IMR-90 (cell line): Measurements from ENCODE around the gene ADAMTS12. TPM values are rescaled to one million over a fixed set of nuclear protein-coding genes. Genes with fewer than 3 reads are reported as not detected.

ENCODE experiments used
- ATAC-seq: fragments of 200-7000 bp; cut with Tn5 transposase; 2 replicates; pipeline ENCODE4 v1.9.1; 2020; ENCODE audit warnings: low read depth, mild to moderate bottlenecking, moderate library complexity
- BruUV-seq: library from RNA; stranded (reverse); fragments of 400-500 nt; replicated peaks from 2 replicates; lab custom pipeline; 2021; lab: Mats Ljungman, UMichigan
- CTCF ChIA-PET: fragments of 300-600 bp; formaldehyde crosslinking; extraction: SDS; loops from one replicate; lab custom pipeline; 2021; ENCODE audit warnings: antibody characterized with exemption; lab: Yijun Ruan, JAX
- POLR2A ChIA-PET: fragments of 300-600 bp; sonication (Branson Sonifier 250); formaldehyde crosslinking; loops from one replicate; lab custom pipeline; 2022; ENCODE audit warnings: antibody characterized with exemption; ENCODE audit not compliant: unreplicated experiment; lab: Charles Lee
- DNase-seq: peaks from one replicate; pipeline ENCODE4 v3.0.0; 2013
- H2AFZ ChIP-seq: replicated peaks from 2 replicates; pipeline ENCODE3; 2013; ENCODE audit warnings: low read length, mild to moderate bottlenecking; ENCODE audit not compliant: poor library complexity
- H2AK5ac ChIP-seq: 2 replicates; pipeline ENCODE4 v1.6.1; 2013; ENCODE audit warnings: low read depth, low read length, inconsistent platforms
- H2AK9ac ChIP-seq: replicated peaks from 2 replicates; pipeline ENCODE3; 2013; ENCODE audit warnings: mild to moderate bottlenecking, low read depth, low read length, moderate library complexity; ENCODE audit not compliant: poor library complexity
- H2BK120ac ChIP-seq: 2 replicates; pipeline ENCODE4 v1.6.1; 2013; ENCODE audit warnings: low read depth, low read length, inconsistent platforms
- H2BK15ac ChIP-seq: 3 replicates; pipeline ENCODE4 v1.6.1; 2013; ENCODE audit warnings: low read depth, low read length, inconsistent platforms
- H2BK20ac ChIP-seq: 2 replicates; pipeline ENCODE4 v1.6.1; 2013; ENCODE audit warnings: low read depth, mild to moderate bottlenecking, inconsistent platforms, low read length, moderate library complexity
- H2BK5ac ChIP-seq: 2 replicates; pipeline ENCODE4 v1.6.1; 2013; ENCODE audit warnings: mild to moderate bottlenecking, low read depth, low read length, inconsistent platforms; ENCODE audit not compliant: poor library complexity, severe bottlenecking
- H3K14ac ChIP-seq: replicated peaks from 2 replicates; pipeline ENCODE4 v1.6.1; 2013; ENCODE audit warnings: low read depth, low read length, inconsistent platforms
- H3K18ac ChIP-seq: 2 replicates; pipeline ENCODE4 v1.6.1; 2013; ENCODE audit warnings: low read depth, low read length, control low read depth
- H3K23ac ChIP-seq: 2 replicates; pipeline ENCODE4 v1.6.1; 2013; ENCODE audit warnings: low read depth, low read length, inconsistent platforms
- H3K27ac ChIP-seq: 2 replicates; pipeline ENCODE4 v1.5.1; 2013; ENCODE audit warnings: mild to moderate bottlenecking, control low read depth, low read length; ENCODE audit not compliant: insufficient read depth
- H3K27me3 ChIP-seq: 2 replicates; pipeline ENCODE4 v1.6.1; 2013; ENCODE audit warnings: low read length; ENCODE audit not compliant: control insufficient read depth, insufficient read depth
- H3K36me3 ChIP-seq: 2 replicates; pipeline ENCODE4 v1.6.1; 2013; ENCODE audit warnings: low read length, mixed read lengths; ENCODE audit not compliant: control insufficient read depth, insufficient read depth
- H3K4ac ChIP-seq: 2 replicates; pipeline ENCODE4 v1.6.1; 2013; ENCODE audit warnings: low read depth, low read length, inconsistent platforms
- H3K4me1 ChIP-seq: 2 replicates; pipeline ENCODE4 v1.6.1; 2013; ENCODE audit warnings: low read length, mixed read lengths; ENCODE audit not compliant: control insufficient read depth, insufficient read depth
- H3K4me2 ChIP-seq: 2 replicates; pipeline ENCODE4 v1.6.1; 2013; ENCODE audit warnings: low read depth, mild to moderate bottlenecking, control low read depth, low read length, moderate library complexity
- H3K4me3 ChIP-seq: 2 replicates; pipeline ENCODE4 v1.5.1; 2013; ENCODE audit warnings: low read depth, mild to moderate bottlenecking, control low read depth, low read length, moderate library complexity; ENCODE audit not compliant: insufficient read depth
- H3K56ac ChIP-seq: 2 replicates; pipeline ENCODE4 v1.6.1; 2013; ENCODE audit warnings: low read length, inconsistent platforms; ENCODE audit not compliant: insufficient read depth; ENCODE audit errors: extremely low read depth
- H3K79me1 ChIP-seq, 2 experiments: 2 replicates each; pipeline ENCODE4 v1.6.1; 2013; ENCODE audit warnings: low read length in 2 of 2, inconsistent platforms in 1 of 2, low read depth in 1 of 2
- H3K9ac ChIP-seq: 2 replicates; pipeline ENCODE4 v1.6.1; 2013; ENCODE audit warnings: low read depth, low read length, control low read depth
- H3K9me1 ChIP-seq: 2 replicates; pipeline ENCODE4 v1.6.1; 2013; ENCODE audit warnings: low read length, inconsistent platforms; ENCODE audit not compliant: insufficient read depth
- H3K9me3 ChIP-seq: 2 replicates; pipeline ENCODE4 v1.6.1; 2013; ENCODE audit warnings: low read length; ENCODE audit not compliant: control insufficient read depth, insufficient read depth
- H4K20me1 ChIP-seq: 2 replicates; pipeline ENCODE4 v1.6.1; 2013; ENCODE audit warnings: low read length, inconsistent platforms; ENCODE audit not compliant: insufficient read depth
- H4K5ac ChIP-seq: 2 replicates; pipeline ENCODE4 v1.6.1; 2013; ENCODE audit warnings: mild to moderate bottlenecking, low read depth, low read length, control low read depth
- H4K8ac ChIP-seq, 2 experiments: 2 replicates each; pipeline ENCODE4 v1.6.1; 2013; ENCODE audit warnings: low read depth in 2 of 2, low read length in 2 of 2, control low read depth in 1 of 2, inconsistent platforms in 1 of 2
- H4K91ac ChIP-seq: 2 replicates; pipeline ENCODE4 v1.6.1; 2013; ENCODE audit warnings: low read depth, low read length, inconsistent platforms; ENCODE audit not compliant: insufficient read depth
- BHLHE40 ChIP-seq: fragments of 150-350 bp; IDR thresholded peaks from 2 replicates; pipeline ENCODE4 v1.6.1; 2016; ENCODE audit warnings: mild to moderate bottlenecking, low read depth, low read length
- CEBPB ChIP-seq: IDR thresholded peaks from 2 replicates; pipeline ENCODE4 v1.6.1; 2012; ENCODE audit warnings: low read depth, low read length, improper control_type of control experiment
- CHD1 ChIP-seq: IDR thresholded peaks from 2 replicates; pipeline ENCODE4 v1.6.1; 2012; ENCODE audit warnings: low read depth, low read length, improper control_type of control experiment
- CTCF ChIP-seq: conservative IDR thresholded peaks from 2 replicates; pipeline ENCODE4 v1.5.1; 2012; ENCODE audit warnings: mild to moderate bottlenecking, low read depth, low read length, improper control_type of control experiment
- ELK1 ChIP-seq: fragments of 150-350 bp; IDR thresholded peaks from 2 replicates; pipeline ENCODE4 v1.6.1; 2016; ENCODE audit warnings: low read depth, mild to moderate bottlenecking, low read length, moderate library complexity, borderline replicate concordance
- FOS ChIP-seq: fragments of 150-350 bp; IDR thresholded peaks from 2 replicates; pipeline ENCODE4 v1.6.1; 2016; ENCODE audit warnings: low read depth, low read length
- MAFK ChIP-seq: IDR thresholded peaks from 2 replicates; pipeline ENCODE4 v1.6.1; 2012; ENCODE audit warnings: low read depth, low read length, improper control_type of control experiment
- MAZ ChIP-seq: IDR thresholded peaks from 2 replicates; pipeline ENCODE4 v1.6.1; 2012; ENCODE audit warnings: low read depth, mild to moderate bottlenecking, low read length, improper control_type of control experiment, moderate library complexity, borderline replicate concordance
- MXI1 ChIP-seq: IDR thresholded peaks from 2 replicates; pipeline ENCODE4 v1.6.1; 2012; ENCODE audit warnings: low read depth, mild to moderate bottlenecking, low read length, moderate library complexity, borderline replicate concordance
- NFE2L2 ChIP-seq: fragments of 150-350 bp; IDR thresholded peaks from 2 replicates; pipeline ENCODE4 v1.6.1; 2016; ENCODE audit warnings: low read depth, mild to moderate bottlenecking, low read length
- POLR2A ChIP-seq: IDR thresholded peaks from 2 replicates; pipeline ENCODE4 v1.6.1; 2012; ENCODE audit warnings: mild to moderate bottlenecking, low read depth, low read length
- RAD21 ChIP-seq: IDR thresholded peaks from 2 replicates; pipeline ENCODE4 v1.6.1; 2012; ENCODE audit warnings: low read length, improper control_type of control experiment
- RCOR1 ChIP-seq: IDR thresholded peaks from 2 replicates; pipeline ENCODE4 v1.6.1; 2012; ENCODE audit warnings: mild to moderate bottlenecking, low read length, improper control_type of control experiment; ENCODE audit not compliant: insufficient replicate concordance
- RFX5 ChIP-seq: IDR thresholded peaks from 2 replicates; pipeline ENCODE4 v1.8.0; 2012; ENCODE audit warnings: low read depth, mild to moderate bottlenecking, low read length, moderate library complexity
- SMC3 ChIP-seq: fragments of 150-350 bp; IDR thresholded peaks from 2 replicates; pipeline ENCODE4 v1.6.1; 2016; ENCODE audit warnings: low read depth, mild to moderate bottlenecking, antibody characterized with exemption, low read length, moderate library complexity
- WGBS, 2 experiments: methylation state at CpG; one replicate each; pipeline versions ENCODE4 v1.1.5 to v1.1.7; 2013; ENCODE audit warnings: missing lambda C conversion rate in 2 of 2; ENCODE audit not compliant: insufficient read length in 1 of 2; ENCODE audit errors: extremely low coverage in 2 of 2; 5-methylcytosine and 5-hydroxymethylcytosine counted together
- dilution Hi-C: fragments of 300-500 bp; cut with HindIII; formaldehyde crosslinking; loops from one replicate; pipeline ENCODE4 v1.14.3; 2018; ENCODE audit warnings: low sequenced_read_pairs; ENCODE audit not compliant: unreplicated experiment
- in situ Hi-C: fragments of 300-500 bp; cut with MboI; formaldehyde crosslinking; loops from 3 replicates; pipeline ENCODE4 v1.14.3; 2019; ENCODE audit warnings: low sequenced_read_pairs, inconsistent platforms, mixed read lengths
- intact Hi-C: fragments of 100-400 bp; cut with micrococcal nuclease; formaldehyde crosslinking; loops from 2 replicates; pipeline ENCODE4 v1.10.0; 2022
- polyA plus RNA-seq, 3 experiments: library from polyadenylated mRNA; depleted of rRNA; stranded (reverse); fragments of >200 nt; gene quantifications; 2 replicates each; pipeline ENCODE4 v1.2.3, GENCODE V29; 2012; ENCODE audit warnings: low replicate concordance in 1 of 3
- total RNA-seq: library from RNA; depleted of rRNA; stranded (reverse); fragments of >200 nt; gene quantifications from 2 replicates; pipeline ENCODE4 v1.2.3, GENCODE V29; 2012
- TF ChIP-seq, protein P1 (sequence below): fragments of 150-350 bp; IDR thresholded peaks from 2 replicates; pipeline ENCODE4 v1.6.1; 2017; ENCODE audit warnings: mild to moderate bottlenecking, antibody characterized with exemption, low read length, low read depth

Gene ADAMTS12
- total and polyA plus RNA-seq, 2 of the 4 experiments (the other 2 are of a cell fraction), result 27.3 to 51.3 TPM

GRCh38 chr5:33827885-33828284 lies 63.9 kb downstream of the ADAMTS12 start:
- Histone ChIP-seq H4K91ac (no peak overlapping the region), H3K9me3 (no peaks in the 10 kb centered on the region), H3K27ac (no peak overlapping the region), H2BK15ac (no peak overlapping the region), H2AFZ (no peak overlapping the region), H4K20me1 (peaks cover 5% of the 10 kb centered on the region; the same call in 1 of the 2 replicates), H3K18ac (no peak overlapping the region), H3K79me1 (peaks cover 9 to 23% of the 10 kb centered on the region in 2 experiments; a peak in 3 of 4 replicates), H4K5ac (no peak overlapping the region), H3K9ac (no peak overlapping the region), H2AK5ac (no peak overlapping the region), H2BK20ac (no peak overlapping the region), H3K56ac (no peak overlapping the region), H2AK9ac (no peak overlapping the region), H3K36me3 (no peaks in the 10 kb centered on the region), H2BK5ac (no peak overlapping the region), H3K4me1 (peaks cover 9% of the 10 kb centered on the region), H3K4ac (no peak overlapping the region), H3K27me3 (no peaks in the 10 kb centered on the region), H4K8ac (no peak overlapping the region), H3K23ac (no peak overlapping the region), H3K14ac (no peak overlapping the region), H3K9me1 (no peaks in the 10 kb centered on the region; the same call in none of the 2 replicates), H3K4me2 (no peak overlapping the region), H3K4me3 (no peak overlapping the region), H2BK120ac (no peak overlapping the region)
- ChIA-PET CTCF (no interaction called here), POLR2A (no interaction called here)
- dilution Hi-C loops, result no loop called here
- TF ChIP-seq, protein P1, sequence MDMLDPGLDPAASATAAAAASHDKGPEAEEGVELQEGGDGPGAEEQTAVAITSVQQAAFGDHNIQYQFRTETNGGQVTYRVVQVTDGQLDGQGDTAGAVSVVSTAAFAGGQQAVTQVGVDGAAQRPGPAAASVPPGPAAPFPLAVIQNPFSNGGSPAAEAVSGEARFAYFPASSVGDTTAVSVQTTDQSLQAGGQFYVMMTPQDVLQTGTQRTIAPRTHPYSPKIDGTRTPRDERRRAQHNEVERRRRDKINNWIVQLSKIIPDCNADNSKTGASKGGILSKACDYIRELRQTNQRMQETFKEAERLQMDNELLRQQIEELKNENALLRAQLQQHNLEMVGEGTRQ, result no peak
- TF ChIP-seq BHLHE40, result no peak
- no peak for TF ChIP-seq POLR2A
- TF ChIP-seq MAFK, result no peak
- TF ChIP-seq CEBPB, result no peak
- no peak for TF ChIP-seq MXI1
- no peak for TF ChIP-seq NFE2L2
- no peak for TF ChIP-seq RAD21
- no peak for TF ChIP-seq CHD1
- TF ChIP-seq RCOR1, result no peak
- TF ChIP-seq FOS, result no peak
- TF ChIP-seq MAZ, result no peak
- no peak for TF ChIP-seq SMC3
- TF ChIP-seq CTCF, result no peak
- no peak for TF ChIP-seq ELK1
- no peak for TF ChIP-seq RFX5
- intact Hi-C loops, result no loop called here
- ATAC-seq, result no peak
- in situ Hi-C loops, result no loop called here
- DNase-seq, result no peak
- WGBS, 2 experiments, result no CpG with 5 or more reads among the region's 1 CpG
- no TSS peak for BruUV-seq
